Measurements from ENCODE around the gene ELOVL7. TPM values are rescaled to one million over a fixed set of nuclear protein-coding genes. Genes with fewer than 3 reads are reported as not detected.
"Not testable (repeated sequence)": the region's sequence is repeated elsewhere in the genome, so short reads cannot be mapped to it uniquely, and the experiment has no call there.

ELOVL7 gene
- total RNA-seq, 1 donor from 2014 or later: not detected

DNA sequence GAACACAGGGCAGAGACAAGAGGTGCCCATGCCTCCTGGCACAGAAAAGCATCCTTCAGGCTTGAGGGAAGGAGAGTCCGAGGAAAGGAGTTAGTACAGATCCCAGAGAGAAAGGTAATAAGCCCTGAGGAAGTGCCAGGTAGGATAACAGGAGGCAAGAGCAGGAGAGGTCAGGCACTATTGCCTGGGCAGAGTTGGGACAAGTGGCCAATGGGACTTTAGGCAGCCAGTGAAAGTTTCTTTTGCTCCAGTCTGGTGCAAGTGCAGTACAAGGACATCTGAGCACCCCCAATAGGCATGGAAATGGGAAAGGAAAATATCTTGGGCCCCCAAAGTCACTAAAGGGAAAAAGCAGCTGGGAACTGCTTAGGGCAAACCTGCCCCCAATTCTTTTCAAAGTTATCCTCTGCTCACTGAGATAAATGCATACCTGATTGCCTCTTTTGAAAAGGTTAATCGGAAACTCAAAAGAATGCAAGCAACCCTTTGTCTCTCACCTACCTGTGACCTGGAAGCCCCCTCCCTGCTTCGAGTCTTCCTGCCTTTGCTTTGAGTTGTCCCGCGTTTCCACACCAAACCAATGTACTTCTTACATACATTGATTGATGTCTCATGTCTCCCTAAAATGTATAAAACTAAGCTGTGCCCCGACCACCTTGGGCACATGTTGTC lies 46.5 kb downstream of the ELOVL7 start:
- no peak for DNase-seq (ENCODE audit: extremely low read depth, low read depth, low spot score)

DNA sequence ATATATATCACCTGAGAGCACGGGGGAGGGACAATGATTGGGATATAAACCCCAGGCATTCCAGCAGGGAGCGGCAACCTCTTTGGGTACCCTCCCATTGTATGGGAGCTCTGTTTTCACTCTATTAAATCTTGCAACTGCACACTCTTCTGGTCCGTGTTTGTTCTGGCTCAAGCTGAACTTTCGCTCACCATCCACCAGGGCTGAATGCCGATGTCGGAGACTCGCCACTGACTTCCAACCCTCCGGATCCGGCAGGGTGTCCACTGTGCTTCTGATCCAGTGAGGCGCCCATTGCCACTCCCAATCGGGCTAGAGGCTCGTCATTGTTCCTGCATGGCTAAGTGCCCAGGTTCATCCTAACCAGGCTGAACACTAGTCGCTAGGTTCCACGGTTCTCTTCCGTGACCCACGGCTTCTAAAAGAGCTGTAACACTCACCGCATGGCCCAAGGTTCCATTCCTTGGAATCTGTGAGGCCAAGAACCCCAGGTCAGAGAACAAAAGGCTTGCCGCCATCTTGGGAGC lies 48.6 kb downstream of the ELOVL7 start:
- not testable (repeated sequence) for DNase-seq (ENCODE audit: extremely low read depth, low read depth, low spot score)

DNA sequence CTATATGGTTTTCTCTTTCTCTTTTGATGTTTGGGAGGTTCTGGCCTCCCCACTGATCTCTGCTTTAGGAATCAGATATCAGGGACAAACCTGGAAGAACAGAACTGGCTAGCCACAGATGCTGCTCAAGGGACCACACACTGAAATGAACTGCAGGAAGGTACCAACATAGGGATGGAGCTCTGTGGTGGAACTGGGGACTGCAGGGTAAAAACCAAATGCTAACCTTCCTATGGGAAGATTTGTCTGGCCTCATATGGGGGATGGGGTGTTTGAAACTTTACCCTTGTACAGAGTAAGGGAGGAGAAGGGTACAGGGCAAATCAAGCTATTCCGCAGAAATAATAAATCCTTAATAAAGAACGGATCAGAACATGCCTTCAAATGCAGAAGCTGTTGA lies 49.4 kb downstream of the ELOVL7 start:
- no peak for DNase-seq (ENCODE audit: extremely low read depth, low read depth, low spot score)

DNA sequence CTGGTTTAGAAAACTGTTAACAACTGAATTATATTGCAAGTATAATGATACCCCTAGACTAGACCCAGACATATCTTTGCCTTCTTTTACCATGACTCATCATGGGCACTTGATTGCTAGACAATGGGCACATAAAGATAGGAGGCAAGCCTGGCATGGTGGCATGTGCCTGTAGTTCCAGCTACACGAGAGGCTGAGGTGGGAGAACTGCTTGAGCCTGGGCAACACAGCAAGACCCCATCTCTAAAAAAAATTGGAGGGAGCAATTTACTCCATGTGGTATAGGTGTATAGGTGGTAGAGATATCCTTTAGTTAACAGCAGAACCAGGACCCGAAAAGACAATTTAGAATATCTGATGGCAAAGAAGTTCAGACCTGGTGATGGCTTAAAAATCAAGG lies 51.6 kb downstream of the ELOVL7 start:
- DNase-seq (ENCODE audit: extremely low read depth, low read depth, low spot score): no peak

DNA sequence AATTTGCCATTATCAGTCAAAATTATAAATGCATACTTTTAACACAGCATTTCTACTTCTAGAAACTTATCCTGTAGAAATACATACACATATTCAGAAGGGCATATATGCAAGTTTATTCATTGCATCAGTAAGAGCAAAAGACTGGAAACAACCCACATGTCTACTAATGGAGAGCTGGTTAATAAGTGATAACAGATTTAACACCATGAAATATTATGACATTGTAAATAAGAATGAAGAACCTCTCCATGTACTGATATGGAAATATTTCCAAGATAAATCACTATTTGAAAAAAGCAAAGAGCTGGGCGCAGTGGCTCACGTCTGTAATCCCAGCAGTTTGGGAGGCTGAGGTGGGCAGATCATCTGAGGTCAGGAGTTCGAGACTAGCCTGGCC lies 54.5 kb downstream of the ELOVL7 start:
- no peak for DNase-seq (ENCODE audit: extremely low read depth, low read depth, low spot score)

DNA sequence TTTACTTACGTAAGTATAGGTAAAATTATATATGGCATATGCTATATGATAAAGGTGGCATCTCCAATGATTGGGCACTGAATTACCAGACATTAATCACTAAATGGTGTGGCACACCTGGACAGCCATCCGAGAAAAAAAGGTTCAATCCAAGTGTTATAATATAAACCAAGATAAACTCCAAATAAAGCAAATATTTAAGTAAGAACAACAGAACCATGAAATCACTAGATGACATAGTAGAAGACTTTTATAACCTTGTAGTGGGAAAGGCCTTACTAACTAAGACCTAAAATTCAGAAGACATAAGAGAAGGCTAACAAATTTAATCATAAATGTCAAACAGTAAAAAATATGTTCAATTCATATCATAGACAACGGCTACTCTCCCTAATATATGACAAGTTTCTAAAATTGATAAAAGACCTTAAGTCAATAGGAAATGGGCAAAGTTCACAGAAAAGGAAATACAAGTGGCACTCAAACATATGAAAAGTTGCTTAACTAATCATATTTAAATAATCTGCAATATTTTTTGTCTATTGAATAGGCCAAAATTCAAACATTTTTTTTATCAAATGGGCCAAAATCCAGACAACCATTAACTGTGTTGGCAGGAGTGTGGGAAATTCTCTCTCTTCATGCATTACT lies 55.1 kb downstream of the ELOVL7 start:
- no peak for DNase-seq (ENCODE audit: extremely low read depth, low read depth, low spot score)

DNA sequence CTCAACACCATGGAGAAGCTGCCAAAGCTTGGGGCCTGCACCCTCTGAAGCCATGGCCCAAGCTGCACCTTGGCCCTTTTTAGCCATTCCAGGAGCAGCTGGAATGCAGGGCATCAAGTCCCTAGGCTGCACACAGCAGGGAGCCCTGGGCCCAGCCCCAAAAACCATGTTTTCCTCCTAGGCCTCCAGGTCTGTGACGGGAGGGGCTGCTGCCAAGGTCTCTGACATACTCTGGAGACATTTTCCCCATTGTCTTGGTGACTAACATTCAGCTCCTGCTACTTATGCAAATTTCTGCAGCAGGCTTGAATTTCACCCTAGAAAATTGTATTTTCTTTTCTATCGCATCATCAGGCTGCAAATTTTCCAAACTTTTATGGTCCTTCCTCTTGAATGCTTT lies 64.6 kb downstream of the ELOVL7 start:
- no peak for DNase-seq (ENCODE audit: extremely low read depth, low read depth, low spot score)

DNA sequence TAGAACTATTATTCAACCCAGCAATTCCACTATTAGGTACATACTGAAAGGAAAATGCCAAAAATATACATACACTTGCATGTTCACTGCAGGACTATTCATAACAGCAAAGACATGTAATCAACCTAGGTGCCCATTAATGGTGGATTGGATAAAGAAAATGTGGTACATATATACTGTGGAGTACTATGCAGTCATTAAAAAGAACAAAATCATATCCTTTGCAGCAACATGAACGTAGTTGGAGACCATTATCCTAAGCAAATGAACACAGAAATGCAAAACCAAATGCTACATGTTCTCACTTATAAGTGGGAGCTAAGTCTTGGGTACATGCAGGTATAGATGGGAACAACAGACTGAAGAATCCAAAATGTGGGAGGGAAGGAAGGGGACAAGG lies 67.7 kb downstream of the ELOVL7 start:
- no peak for DNase-seq (ENCODE audit: extremely low read depth, low read depth, low spot score)

DNA sequence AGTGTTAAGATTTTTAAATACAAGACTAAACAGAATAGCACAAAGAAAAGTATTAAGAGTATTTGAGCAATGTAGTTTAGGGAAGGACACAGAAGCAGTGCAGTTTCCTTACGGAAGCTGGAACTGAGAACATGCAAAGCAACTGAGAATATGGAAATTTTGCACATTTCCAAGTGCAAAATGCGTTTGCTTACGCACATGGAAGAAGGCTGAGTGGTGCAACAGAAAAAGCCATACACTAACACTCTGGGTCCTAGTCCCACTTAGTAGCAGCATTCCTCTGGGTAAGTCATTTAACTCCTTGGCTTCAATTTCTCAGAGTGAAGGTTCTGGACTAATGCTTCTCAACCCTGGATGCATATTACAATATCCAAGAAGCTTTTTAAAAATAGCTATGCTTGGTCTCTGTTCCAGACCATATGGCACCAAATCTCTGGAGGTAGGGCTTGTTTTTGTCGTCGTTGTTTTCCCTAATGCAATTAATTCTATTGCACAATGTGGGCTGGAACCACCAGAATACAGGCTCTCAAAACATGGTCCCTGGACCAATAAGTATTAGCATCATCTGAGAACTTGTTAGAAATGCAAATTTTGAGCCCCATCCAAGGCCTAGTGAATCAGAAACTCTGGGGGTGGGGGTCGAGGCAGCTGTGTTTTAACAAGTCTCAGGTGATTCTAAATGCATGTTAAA lies 78.9 kb downstream of the ELOVL7 start:
- no peak for DNase-seq (ENCODE audit: extremely low read depth, low read depth, low spot score)

DNA sequence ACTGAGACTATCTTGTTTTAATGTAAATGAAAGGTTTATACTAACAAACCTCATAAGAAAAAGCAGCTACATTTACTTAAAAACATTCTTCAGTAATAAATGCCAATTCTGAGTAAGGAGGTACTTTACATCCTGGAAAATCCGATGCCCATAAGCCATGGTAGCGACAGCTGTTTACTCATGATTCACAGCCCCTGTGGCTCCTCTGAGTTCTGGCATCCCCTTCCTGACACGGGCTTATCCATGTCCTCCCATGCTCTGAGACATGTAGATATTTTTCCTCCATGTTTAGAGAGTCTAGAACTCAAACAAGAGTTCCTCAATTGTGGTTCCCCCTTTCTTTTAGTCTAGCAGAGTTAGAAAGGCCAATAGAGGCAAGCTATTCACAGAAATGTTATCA lies 81.0 kb downstream of the ELOVL7 start:
- DNase-seq (ENCODE audit: extremely low read depth, low read depth, low spot score): no peak

DNA sequence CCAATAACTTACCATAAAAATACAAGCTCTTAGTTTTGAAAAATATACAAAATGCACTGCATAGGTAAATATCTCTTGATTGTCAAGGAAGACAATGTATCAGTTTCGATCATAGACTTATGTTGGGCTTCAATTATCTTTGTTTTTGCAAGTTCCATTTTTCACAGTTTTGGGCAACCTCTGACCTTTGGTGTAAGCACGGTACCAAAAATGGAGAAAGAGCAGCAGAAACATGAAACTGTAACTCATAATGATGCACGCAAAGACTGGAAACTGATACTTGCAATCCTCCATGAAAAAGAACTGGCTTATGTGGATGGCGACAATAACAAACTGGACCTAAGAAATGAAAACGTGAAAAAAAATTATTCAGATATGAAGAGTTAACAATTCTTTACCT lies 89.6 kb downstream of the ELOVL7 start:
- no peak for DNase-seq (ENCODE audit: extremely low read depth, low read depth, low spot score)

DNA sequence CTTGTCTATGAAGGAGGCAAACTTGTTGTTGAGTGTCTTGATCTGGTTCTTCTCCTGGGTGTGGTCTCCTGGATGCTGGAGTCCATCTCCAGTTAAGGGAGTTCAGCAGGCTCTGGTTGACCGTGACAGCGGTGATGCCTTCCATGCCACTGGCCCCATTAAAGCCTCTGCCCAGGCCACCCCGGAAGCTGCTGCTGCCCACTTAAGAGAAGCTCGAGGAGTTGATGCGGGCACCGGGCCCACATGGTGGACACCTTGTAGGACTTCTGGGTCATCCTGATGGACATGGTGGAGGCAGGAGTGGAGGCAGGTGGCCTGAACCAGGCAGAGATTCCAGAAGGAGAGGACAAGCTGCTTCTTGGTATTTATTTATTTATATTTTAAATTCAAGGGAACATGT lies 99.4 kb downstream of the ELOVL7 start:
- DNase-seq (ENCODE audit: extremely low read depth, low read depth, low spot score): no peak

DNA sequence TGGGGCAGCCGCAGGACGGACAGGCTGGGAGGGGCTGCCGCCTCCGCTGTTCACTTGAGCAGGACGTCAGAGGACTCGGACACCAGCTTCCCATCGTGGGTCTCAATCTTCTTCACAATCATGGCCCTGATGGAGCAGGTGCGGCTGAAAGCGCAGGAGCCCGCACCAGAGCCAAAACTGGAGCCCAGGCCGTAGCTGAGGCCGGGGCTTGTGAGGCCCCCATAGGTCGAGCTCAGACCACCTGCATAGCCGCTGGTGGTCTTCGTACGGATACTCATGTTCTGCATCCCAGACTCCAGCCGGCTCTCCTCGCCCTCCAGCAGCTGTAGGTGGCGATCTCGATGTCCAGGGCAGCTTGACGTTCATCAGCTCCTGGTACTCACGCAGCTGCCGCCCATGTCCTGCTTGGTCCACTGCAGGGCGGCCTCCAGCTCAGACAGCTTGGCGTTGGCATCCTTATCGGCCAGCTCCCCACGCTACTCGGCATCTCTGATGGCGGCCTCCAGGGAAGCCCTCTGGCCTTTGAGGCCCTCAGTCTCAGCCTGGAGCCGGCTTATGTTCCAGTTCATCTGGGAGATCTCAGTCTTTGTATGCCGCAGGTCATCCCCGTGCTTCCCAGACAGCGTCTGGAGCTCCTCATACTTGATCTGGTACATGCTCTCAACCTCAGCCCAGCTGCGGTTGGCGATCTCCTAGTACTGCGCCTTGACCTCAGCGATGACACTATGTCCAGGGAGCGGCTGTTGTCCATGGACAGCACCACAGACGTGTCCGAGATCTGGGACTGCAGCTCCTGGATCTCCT lies 100.4 kb downstream of the ELOVL7 start:
- no peak for DNase-seq (ENCODE audit: extremely low read depth, low read depth, low spot score)

DNA sequence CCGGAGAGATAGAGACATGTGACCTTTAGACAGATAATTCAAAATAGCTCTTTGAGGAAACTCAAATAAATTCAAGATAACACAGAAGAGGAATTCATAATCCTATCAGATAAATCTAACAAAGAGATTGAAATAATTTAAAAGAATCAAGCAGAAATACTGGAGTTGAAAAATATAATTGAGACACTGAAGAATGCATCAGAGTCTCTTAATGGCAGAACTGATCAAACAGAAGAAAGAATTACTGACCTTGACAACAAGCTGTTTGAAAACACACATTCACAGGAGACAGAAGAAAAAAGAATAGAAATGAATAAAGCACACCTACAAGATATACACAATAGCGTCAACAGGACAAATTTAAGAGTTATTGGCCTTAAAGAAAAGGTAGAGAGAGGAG lies 103.7 kb downstream of the ELOVL7 start:
- DNase-seq (ENCODE audit: extremely low read depth, low read depth, low spot score): no peak

DNA sequence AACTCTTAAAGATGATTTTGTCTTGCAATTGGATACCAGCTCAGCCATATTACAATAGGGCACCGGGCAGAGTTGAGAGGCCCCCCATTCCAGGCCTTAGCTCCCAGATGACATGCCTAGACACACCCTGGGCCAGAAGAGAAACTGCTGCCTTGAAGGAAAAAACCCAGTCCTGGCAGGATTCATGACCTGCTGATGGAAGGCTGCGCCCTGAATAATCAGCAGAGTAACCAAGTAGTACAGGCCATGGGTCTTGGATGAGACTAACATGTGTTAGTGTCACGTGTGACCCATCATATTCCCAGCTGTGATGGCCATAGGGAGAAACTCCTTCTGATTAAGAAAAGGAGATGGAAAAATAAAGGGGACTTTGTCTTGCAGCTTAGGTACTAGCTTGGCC lies 105.1 kb downstream of the ELOVL7 start:
- no peak for DNase-seq (ENCODE audit: extremely low read depth, low read depth, low spot score)

DNA sequence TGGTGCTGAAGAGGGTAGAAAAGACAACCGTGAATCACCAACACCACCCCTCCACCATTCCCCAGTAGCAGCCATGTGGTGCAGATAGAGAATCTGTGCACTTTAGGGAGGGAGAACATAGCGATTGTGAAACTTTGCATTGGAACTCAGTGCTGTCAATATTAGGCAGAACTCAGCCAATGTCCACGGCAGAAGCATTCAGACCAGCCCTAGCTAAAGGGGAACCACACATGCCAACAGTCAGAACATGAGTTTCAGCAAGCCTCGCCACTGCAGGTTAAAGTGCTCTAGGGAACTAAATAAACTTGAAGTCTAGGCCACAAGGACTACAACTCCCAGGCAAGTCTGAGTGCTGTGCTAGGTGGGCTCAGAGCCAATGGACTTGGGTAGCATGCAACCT lies 105.6 kb downstream of the ELOVL7 start:
- DNase-seq (ENCODE audit: extremely low read depth, low read depth, low spot score): no peak

DNA sequence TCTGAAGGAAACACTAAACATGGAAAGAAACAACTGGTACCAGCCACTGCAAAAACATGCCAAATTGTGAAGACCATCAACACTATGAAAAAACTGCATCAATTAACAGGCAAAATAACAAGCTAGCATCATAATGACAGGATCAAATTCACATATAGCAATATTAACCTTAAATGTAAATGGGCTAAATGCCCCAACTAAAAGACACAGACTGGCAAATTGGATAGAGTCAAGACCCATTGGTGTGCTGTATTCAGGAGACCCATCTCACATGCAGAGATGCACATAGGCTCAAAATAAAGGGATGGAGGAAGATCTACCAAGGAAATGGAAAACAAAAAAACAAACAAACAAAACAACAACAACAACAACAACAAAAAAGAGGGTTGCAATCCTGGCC lies 113.2 kb downstream of the ELOVL7 start:
- DNase-seq (ENCODE audit: extremely low read depth, low read depth, low spot score): not testable (repeated sequence)

DNA sequence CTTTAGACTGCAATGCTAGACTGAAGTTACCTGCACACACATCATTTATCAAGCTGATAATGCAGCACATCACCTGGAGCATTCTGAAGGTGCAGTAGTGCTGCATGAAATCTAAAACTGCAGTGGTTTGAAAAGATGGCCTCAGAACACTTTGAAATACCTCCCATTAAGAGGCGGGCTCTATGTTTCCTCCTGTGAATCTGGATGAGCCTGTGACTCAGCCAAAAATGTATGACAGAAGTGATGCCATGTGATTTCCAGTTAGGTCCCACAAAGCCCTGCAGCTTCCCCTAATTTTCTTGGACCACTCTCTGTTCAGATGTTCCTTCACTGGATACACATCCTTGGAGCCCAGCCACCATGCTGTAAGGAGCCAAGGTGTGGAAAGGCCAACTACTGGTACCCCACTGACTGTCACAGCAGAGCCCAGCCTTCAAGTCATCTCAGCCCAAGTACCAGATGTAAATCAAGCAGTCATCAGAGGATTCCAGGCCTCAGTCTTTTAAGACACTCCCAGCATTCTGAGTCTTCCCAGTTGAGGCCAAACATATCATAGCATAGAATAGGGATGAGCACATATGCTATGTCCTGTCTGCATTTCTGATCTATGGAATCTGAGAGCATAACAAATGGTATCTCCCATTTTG lies 116.9 kb downstream of the ELOVL7 start:
- no peak for DNase-seq (ENCODE audit: extremely low read depth, low read depth, low spot score)

DNA sequence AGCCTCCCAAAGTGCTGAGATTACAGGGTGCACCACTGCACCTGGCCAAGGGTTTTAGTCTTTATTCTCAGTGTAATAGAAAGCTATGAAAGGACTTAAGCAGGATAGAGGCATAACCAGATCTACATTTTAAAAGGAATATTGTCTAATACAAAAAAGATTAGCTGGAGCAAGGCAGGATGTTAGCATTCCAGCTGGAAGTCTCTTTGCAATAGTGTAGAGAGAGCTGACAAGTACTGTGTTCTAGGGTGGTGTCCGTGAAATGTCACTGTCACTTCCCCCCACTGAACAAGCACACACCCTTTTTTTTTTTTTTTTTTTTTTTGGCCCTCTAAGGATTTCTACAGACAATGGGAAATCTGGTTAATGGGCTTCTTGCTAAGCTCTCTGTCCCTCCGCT lies 119.9 kb downstream of the ELOVL7 start:
- no peak for DNase-seq (ENCODE audit: extremely low read depth, low read depth, low spot score)

DNA sequence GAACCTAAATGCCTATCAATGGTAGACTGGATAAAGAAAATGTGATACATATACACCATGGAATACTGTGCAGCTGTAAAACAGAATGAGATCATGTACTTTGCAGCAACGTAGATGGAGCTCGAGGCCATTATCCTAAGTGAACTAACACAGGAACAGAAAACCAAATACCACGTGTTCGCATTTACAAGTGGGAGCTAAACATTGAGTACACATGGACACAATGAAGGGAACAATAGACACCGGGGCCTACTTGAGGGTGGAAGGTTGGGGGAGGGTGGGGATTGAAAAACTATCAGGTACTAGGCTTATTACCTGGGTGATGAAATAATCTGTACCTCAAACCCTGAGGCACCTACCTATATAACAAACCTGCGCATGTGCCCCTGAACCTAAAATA lies 121.7 kb downstream of the ELOVL7 start:
- DNase-seq (ENCODE audit: extremely low read depth, low read depth, low spot score): no peak

DNA sequence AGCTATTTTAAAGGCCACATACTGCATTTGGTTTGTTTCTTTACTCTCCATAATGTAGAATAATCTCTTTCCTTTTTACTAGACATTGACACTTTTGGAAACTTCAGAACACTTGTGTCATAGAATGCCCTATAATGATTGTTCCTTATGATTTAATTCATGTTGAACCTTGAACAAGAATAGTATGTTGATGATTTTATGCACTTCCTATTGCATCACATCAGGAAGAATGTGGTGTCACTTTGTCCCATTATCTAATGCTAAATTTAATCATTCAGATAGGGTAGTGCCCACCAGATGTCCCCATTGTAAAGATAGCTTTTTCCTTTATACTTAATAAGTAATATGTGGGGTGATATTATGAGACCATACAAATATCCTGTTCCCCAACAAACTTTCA lies 124.7 kb downstream of the ELOVL7 start:
- DNase-seq (ENCODE audit: extremely low read depth, low read depth, low spot score): no peak

Measured in glomerular endothelial cell (primary cell).